GM18951 (cell line): Measurements from ENCODE around the gene AGBL1.

Experiments
- POLR2A ChIP-seq: IDR thresholded peaks from 4 replicates; pipeline ENCODE4 v1.6.1; 2011; ENCODE audit warnings: mild to moderate bottlenecking; ENCODE audit not compliant: insufficient read length, insufficient read depth; ENCODE audit errors: extremely low read depth
- in situ Hi-C: fragments of 300-500 bp; cut with MboI; formaldehyde crosslinking; loops from one replicate; pipeline ENCODE4 v1.12.0; 2022; ENCODE audit warnings: low sequenced_read_pairs, mixed read lengths, inconsistent platforms; ENCODE audit not compliant: unreplicated experiment

AGBL1 gene

DNA sequence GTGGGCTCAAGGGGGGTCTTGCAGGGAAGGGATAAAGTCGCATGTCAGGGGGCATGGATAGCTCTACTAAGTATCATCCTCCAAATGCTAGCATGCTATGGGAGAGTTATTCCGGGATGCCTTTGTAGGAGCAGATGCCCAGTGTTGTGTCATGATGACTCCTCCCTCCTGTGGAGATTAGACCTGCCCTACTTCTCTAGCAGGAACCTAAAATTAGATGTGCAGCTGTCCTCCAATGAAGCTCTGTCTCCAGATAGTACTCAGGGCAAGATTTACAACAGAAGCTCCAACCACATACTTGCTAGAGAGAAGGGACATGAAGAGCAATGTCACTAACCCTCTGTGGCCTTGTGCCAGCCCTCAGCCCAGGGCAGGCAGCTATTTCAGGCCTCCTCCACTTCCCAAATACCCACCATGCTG is 82.5 kb downstream of the AGBL1 start:
- TF ChIP-seq POLR2A, result no peak
- in situ Hi-C loops, result no loop called here

DNA sequence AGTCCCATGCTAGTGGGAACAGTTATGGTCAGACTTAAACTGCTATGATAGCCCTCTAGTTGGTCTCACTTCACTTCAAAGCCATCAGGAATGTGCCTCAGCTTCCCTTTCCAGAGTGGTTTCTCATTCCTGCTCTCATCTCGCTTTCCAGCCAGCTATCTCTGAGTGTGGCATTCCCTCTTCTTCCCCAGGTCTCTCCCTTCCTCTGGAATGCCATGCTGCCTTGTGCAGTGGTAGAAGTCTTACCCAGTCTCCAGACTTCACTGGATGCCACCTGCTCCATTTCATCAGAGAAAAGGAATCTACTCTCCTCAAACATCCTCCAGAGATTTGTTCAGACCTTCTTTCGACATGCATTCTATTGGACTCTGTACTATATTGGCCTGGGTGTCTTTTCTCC is 83.0 kb downstream of the AGBL1 start:
- no peak for TF ChIP-seq POLR2A
- in situ Hi-C loops, result no loop called here

DNA sequence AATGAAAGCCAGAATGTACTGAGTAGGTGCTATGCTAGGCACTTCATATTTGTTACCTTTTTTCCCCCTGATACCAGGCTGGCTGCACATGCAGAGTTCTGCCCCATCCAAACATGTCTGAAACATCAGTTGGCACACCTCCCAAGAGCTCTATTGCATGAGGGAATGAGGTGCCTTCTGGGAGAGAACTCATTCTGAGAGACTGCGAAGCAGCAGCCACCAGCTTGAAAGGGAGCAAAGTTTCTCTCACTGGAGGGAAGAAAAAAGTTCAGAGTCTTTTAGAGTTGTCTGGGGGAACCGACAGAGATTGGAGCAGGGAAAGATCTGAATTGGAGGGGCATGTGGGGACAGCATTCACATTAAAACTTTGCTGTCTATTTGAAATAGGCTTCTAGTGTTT is 84.1 kb downstream of the AGBL1 start:
- in situ Hi-C loops, result no loop called here
- TF ChIP-seq POLR2A, result no peak

DNA sequence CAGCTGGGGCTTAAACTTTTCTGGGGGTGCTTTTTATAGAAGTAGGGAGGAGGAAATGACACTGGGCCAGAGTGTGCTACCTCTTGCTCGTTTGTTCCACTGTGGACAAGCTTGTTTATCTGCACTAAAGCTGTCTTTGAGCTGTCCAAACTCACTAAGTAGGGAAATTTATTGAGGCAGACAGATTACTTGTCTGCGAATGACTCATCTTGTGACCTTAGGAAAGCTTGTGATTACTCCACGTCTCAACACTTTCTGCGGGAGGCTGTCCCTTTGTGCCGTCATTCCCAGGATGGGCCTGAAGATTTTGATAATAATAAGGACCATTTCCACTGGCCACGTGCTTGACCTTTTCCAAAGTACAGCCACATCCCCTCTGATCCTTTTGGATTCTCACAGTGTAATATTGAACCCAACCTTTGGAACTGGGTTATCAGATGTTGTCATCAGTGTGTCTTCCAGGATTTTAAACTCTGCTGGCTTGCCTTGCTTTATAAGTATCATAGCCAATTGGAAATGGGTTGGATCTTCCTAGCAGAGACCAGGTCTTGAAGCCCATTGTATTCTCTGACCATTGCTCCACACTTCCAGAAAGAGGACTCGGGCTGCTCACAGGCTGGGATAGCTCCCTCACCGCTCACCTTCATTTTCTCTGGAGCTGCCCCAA is 84.7 kb downstream of the AGBL1 start:
- TF ChIP-seq POLR2A, result no peak
- in situ Hi-C loops, result no loop called here

DNA sequence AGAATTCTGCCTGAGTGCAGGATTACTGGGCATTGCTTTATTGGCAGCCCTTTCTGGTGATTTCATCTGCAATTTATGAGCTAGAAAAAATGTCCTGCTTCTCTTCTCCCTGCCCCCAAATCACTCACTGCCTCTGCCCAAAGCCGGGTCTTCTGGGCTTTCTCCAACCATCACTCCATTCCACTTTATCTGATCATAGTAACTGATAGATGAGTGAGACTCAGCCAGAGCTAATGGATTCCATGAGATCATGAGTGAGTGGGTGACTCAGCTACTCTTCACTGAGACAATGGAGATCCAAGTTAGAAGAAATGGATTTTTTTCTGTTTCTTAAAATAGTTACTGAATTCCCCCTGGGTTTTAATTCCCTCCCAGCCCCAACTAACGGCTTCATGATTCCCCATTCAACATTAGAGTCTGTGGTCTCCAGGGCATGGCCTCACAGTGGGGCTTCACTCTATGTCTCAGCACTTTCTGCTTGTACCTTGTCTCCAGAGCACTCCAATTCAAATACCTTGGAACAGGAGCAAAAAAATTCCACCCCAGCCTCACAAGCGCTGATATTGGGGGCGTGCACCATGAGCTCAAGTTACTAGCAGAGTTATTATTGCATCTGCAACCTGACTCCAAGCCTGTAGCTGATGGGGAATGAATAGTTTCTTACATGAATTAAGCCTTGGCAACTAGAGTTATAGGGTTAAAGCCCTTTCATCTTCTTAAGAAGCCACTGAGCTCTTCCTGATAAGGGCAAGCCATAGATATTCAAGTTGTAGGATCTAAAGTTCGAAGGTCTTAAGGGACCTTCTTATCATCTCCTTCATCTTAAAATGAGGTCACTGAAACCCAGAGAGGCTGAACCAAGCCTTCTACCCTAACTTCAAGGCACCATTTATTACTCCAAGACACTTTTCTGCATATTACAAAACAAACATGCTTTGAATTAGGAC is 85.9 kb downstream of the AGBL1 start:
- in situ Hi-C loops, result no loop called here
- TF ChIP-seq POLR2A, result no peak

DNA sequence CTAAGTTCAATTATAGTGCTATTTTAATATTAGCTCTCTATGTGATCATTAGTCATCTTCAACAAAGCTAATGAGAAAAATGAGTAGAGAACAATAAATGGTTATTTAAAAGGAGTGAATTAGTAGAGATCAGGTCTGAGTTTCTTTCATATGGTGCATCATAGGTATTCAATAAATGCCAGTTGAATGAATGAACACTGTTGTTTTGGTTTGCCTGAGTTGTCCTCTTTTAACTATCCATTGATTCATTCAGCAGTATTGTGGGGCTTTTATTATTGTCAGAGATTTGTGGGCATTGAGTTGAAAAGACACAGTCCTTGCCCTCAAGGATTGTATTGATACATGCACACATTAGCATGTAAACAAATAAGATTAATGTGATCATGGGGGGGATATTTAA is 88.2 kb downstream of the AGBL1 start:
- no peak for TF ChIP-seq POLR2A
- in situ Hi-C loops, result no loop called here

DNA sequence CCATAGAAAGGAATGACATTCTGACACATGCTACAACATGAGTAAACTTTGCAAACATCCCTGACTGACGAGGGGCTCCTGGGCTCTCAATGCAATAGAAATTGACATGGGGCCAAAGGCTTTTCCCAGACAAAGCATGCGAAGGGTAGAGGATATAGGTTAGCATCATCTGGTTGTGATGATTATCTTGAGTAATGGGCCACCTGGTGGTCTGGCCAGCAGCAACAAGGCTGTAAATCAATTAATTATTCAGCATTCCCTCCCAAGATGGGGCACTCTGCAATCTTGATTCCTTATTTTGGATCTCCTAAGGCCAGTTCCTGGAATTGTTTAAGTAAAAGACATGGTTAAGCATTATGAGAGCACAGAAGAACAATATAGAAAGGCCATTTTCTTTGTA is 99.2 kb downstream of the AGBL1 start:
- in situ Hi-C loops, result loop anchor here (25.0 kb wide), 1 partner anchor 317 kb away; no protein-coding TSS in a partner anchor
- no peak for TF ChIP-seq POLR2A

DNA sequence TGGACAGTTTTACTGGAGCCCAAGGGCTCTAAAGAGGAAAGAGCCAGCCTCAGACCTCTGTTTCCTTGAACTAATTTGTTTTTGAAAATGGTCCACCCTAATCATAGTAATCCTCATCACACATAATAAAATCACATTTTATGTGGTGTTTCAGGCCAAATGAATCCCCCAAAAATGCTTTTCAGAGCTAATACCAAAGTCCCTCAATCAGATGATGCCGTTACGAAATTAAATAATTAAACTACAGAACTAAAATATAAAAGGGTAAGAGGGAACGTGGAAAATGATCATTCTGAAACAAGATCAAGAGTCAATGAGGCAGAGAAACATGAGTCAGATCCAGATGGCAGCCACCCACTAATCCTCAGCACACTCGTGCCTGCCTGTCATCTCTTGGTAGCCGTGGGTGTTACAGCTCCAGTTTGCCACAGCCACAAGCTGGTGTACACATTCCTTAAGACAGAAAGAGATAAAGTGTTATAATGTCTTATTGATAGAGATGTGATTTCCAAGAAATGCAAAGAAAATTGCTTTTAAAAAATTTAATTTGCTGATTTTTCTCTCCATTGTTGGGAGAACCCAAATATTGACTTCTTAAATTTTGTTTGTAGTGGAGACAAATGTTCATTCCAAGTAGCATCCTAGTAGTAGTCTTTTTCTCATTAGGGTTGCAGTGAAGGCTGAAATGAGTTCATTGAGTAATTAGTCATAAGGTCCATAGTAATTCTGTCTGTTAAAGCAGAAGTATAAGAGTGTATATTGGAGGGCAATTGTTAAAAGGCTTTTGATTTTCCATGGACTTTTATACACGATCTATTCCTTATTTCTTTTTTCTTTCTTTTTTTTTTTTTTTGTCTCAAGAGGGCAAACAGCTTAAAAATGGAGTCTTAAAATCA is 104.2 kb downstream of the AGBL1 start:
- TF ChIP-seq POLR2A, result no peak
- in situ Hi-C loops, result loop anchor here (25.0 kb wide), 1 partner anchor 322 kb away; no protein-coding TSS in a partner anchor

DNA sequence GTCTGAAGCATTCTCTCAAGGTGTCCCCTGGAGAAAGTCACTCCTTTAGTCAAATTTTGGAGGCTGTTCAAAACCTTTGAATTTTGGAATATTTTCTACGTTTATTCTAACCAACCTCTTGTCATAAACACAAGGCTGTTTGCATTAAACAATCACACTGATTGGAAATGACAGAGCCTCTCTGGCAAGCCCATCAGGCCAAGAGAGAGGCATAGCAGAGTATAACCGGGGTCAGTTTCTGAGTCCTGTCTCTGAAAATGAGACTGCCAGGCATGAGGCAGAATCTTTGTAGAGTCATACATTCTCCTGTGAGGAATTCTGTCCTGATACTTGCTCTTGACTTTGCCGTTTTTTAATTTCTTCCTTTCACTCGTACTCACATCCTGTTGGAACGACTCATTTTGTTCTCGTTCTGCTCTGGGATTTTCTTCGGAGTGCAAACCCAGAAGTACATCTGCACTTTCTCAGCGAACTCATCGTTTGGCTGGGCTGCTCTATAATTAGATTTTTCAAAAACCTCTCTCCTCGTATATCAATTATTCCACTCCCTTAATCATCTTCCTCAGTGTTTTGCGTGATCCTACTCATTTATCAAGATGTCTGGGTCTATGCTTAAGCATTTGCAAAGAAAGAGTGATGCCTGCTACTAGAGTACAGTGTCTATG is 114.2 kb downstream of the AGBL1 start:
- in situ Hi-C loops, result loop anchor here (25.0 kb wide), 1 partner anchor 332 kb away; no protein-coding TSS in a partner anchor
- no peak for TF ChIP-seq POLR2A

DNA sequence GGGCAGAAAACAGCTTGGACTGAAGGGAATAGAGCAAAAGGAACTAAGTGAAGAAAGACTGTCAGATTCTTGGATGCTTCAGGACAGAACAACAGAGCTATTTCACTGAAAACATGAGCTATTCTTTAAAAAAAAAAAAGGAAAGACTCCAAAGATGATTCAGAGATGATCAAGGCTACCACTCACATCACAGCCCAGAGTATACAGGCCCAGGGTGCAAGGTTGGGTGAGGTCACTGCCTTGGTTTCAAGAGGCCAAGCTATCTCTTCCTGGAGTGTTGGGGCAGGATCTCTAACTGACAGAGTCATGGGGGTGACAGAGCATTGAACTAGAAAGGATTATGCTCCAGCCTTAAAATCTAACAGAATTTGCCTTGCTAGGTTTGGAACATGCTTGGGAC is 118.1 kb downstream of the AGBL1 start:
- in situ Hi-C loops, result loop anchor here (25.0 kb wide), 1 partner anchor 335 kb away; no protein-coding TSS in a partner anchor
- no peak for TF ChIP-seq POLR2A

DNA sequence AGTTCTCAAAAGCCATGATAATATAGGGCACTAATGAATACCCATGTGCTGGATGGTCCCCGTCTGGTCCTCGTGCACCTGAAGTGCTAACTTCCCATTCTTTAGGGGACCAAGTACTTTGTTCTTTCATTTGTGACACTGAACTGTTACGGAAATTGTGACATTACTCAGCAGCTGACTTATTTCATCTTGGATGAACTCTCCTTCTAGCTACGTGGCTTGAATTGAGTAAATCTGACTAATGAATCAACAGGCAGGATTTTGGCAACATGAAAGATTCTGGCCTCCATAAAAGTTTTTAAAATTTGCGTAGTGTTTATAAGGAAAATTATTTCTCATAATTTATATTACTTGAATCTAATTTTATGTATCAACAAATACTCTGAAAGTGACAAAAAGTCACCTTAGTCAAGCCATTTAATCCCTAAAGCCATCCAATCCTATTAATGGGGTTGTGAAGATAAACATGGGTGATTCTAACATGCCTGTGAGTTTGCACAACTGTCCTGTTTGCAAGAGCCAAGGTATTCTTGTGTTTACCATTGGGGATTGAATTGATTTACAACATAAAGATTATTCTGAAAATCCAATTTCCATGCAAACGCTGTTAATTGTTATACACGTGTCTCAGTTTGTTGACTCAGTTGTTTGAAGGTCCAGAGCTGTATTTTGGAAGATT is 119.9 kb downstream of the AGBL1 start:
- in situ Hi-C loops, result loop anchor here (25.0 kb wide), 1 partner anchor 337 kb away; no protein-coding TSS in a partner anchor
- no peak for TF ChIP-seq POLR2A
